ENCODE results near the gene CAMKK1.

DNA sequence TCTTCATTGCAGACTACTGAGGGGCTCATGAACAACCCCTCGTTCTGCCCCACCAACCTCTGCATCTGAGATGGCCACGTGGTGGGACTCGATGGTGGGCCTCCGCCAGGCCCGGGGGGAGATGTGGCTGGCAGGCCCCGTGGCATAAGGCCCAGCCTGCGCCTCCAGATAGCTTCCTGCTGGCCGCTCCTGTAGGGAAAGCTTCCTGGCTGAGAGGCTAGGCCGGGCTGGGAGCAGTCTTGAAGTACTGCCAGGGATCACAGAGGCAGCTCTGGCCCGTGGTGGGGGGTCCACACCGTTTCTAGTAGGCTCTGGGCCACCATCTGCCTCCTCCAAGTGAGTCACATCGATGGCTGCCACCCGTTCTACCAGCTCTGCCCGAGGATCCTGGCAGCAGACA lies 7.6 kb downstream of the CAMKK1 start:
- TF ChIP-seq, protein P1, sequence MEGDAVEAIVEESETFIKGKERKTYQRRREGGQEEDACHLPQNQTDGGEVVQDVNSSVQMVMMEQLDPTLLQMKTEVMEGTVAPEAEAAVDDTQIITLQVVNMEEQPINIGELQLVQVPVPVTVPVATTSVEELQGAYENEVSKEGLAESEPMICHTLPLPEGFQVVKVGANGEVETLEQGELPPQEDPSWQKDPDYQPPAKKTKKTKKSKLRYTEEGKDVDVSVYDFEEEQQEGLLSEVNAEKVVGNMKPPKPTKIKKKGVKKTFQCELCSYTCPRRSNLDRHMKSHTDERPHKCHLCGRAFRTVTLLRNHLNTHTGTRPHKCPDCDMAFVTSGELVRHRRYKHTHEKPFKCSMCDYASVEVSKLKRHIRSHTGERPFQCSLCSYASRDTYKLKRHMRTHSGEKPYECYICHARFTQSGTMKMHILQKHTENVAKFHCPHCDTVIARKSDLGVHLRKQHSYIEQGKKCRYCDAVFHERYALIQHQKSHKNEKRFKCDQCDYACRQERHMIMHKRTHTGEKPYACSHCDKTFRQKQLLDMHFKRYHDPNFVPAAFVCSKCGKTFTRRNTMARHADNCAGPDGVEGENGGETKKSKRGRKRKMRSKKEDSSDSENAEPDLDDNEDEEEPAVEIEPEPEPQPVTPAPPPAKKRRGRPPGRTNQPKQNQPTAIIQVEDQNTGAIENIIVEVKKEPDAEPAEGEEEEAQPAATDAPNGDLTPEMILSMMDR (IDR thresholded peaks at IDR 0.05), result no peak
- no peak for TF ChIP-seq POLR2A (IDR thresholded peaks at IDR 0.05)

Measured in esophagus squamous epithelium (tissue), 4 donors.